Endothelial cell (in vitro differentiated cells): ENCODE results near the gene TMEM130. TPM values are rescaled to one million over a fixed set of nuclear protein-coding genes. Genes with fewer than 3 reads are reported as not detected.

Experiments
- DNase-seq: peaks from one replicate; pipeline ENCODE4 v3.0.0; 2021; ENCODE audit warnings: low spot score
- H3K27ac Mint-ChIP-seq: one replicate; pipeline ENCODE4 v1.8.0; 2021; ENCODE audit warnings: mixed read lengths, inconsistent platforms; ENCODE audit not compliant: unreplicated experiment
- H3K27me3 Mint-ChIP-seq: one replicate; pipeline ENCODE4 v1.8.0; 2021; ENCODE audit warnings: mild to moderate bottlenecking, moderate library complexity, mixed read lengths, inconsistent platforms; ENCODE audit not compliant: unreplicated experiment
- H3K36me3 Mint-ChIP-seq: one replicate; pipeline ENCODE4 v1.8.0; 2021; ENCODE audit warnings: mild to moderate bottlenecking, low read depth, mixed read lengths, inconsistent platforms; ENCODE audit not compliant: unreplicated experiment
- H3K4me1 Mint-ChIP-seq: one replicate; pipeline ENCODE4 v1.8.0; 2021; ENCODE audit warnings: mild to moderate bottlenecking, mixed read lengths, inconsistent platforms; ENCODE audit not compliant: unreplicated experiment
- H3K4me3 Mint-ChIP-seq: one replicate; pipeline ENCODE4 v1.8.0; 2021; ENCODE audit warnings: mild to moderate bottlenecking, mixed read lengths, inconsistent platforms; ENCODE audit not compliant: unreplicated experiment
- H3K9me3 Mint-ChIP-seq: one replicate; pipeline ENCODE4 v1.8.0; 2021; ENCODE audit warnings: mixed read lengths, inconsistent platforms; ENCODE audit not compliant: unreplicated experiment
- CTCF ChIP-seq: fragments of 200-600 bp; sonication (generic); IDR thresholded peaks from one replicate; pipeline ENCODE4 v1.5.0; 2021; ENCODE audit warnings: antibody characterized with exemption; ENCODE audit not compliant: unreplicated experiment
- total RNA-seq: library from RNA; stranded (reverse); fragmentation: NEBNext Ultra II Directional; extraction: Animal tissue kit (Norgen Biotek cat#: 25700); gene quantifications from one replicate; pipeline ENCODE4 v1.2.1, GENCODE V29; 2021; ENCODE audit not compliant: unreplicated experiment

Gene TMEM130
- total RNA-seq, 1 donor from 2014 or later: not detected

GRCh38 chr7:98834949-98835348 is 34.9 kb downstream of the TMEM130 start:
- DNase-seq: no peak
- no peaks in the 10 kb centered on the region for H3K36me3 Mint-ChIP-seq
- TF ChIP-seq CTCF: no peak
- no peaks in the 10 kb centered on the region for H3K9me3 Mint-ChIP-seq
- H3K4me3 Mint-ChIP-seq: no peak overlapping the region
- peaks cover 5% of the 10 kb centered on the region for H3K4me1 Mint-ChIP-seq
- H3K27me3 Mint-ChIP-seq: no peaks in the 10 kb centered on the region
- H3K27ac Mint-ChIP-seq: no peak overlapping the region

GRCh38 chr7:98833022-98833421 is 36.8 kb downstream of the TMEM130 start:
- H3K4me3 Mint-ChIP-seq: no peak overlapping the region
- no peaks in the 10 kb centered on the region for H3K9me3 Mint-ChIP-seq
- no peak for TF ChIP-seq CTCF
- H3K36me3 Mint-ChIP-seq: no peaks in the 10 kb centered on the region
- H3K27ac Mint-ChIP-seq: no peak overlapping the region
- no peak for DNase-seq
- H3K4me1 Mint-ChIP-seq: peaks cover 5% of the 10 kb centered on the region
- no peaks in the 10 kb centered on the region for H3K27me3 Mint-ChIP-seq

- Mint-ChIP-seq H3K27me3 (no peaks in the 10 kb centered on the region), H3K4me1 (no peaks in the 10 kb centered on the region), H3K4me3 (no peak overlapping the region), H3K9me3 (no peaks in the 10 kb centered on the region), H3K27ac (no peak overlapping the region), H3K36me3 (no peaks in the 10 kb centered on the region)
- peak; percentile 86 for TF ChIP-seq CTCF
- DNase-seq: peak; percentile 44
Measured at GRCh38 chr7:98831641-98832221, 38.1 kb downstream of the TMEM130 start.

- Mint-ChIP-seq H3K27me3 (no peaks in the 10 kb centered on the region), H3K9me3 (no peaks in the 10 kb centered on the region)
- no peak for TF ChIP-seq CTCF
Measured at GRCh38 chr7:98830972-98831548, 38.8 kb downstream of the TMEM130 start.

GRCh38 chr7:98828368-98828767 is 41.4 kb downstream of the TMEM130 start:
- Mint-ChIP-seq H3K9me3 (no peaks in the 10 kb centered on the region), H3K27me3 (peaks cover 3% of the 10 kb centered on the region), H3K4me1 (no peaks in the 10 kb centered on the region), H3K27ac (no peak overlapping the region), H3K36me3 (no peaks in the 10 kb centered on the region), H3K4me3 (no peak overlapping the region)
- DNase-seq: no peak
- TF ChIP-seq CTCF: no peak

More at GRCh38 chr7:98830972-98831548, 38.8 kb downstream of the TMEM130 start:
- no peaks in the 10 kb centered on the region for H3K4me1 Mint-ChIP-seq
- H3K4me3 Mint-ChIP-seq: no peak overlapping the region
- H3K36me3 Mint-ChIP-seq: no peaks in the 10 kb centered on the region
- no peak overlapping the region for H3K27ac Mint-ChIP-seq
- DNase-seq: no peak
